HFF-Myc (cell line): ENCODE data around the gene AOC2.
"Not testable (repeated sequence)": the region's sequence is repeated elsewhere in the genome, so short reads cannot be mapped to it uniquely, and the experiment has no call there.

ENCODE experiments used
- DNase-seq: peaks from one replicate; pipeline ENCODE4 v3.0.0-alpha.2; 2011; ENCODE audit warnings: low read depth; ENCODE audit errors: extremely low read depth
- H3K4me3 ChIP-seq: replicated peaks from 2 replicates; pipeline ENCODE4 v1.5.1; 2011; ENCODE audit warnings: low read depth, mild to moderate bottlenecking, control low read depth, low read length
- TF ChIP-seq, protein P1 (sequence below): IDR thresholded peaks from 2 replicates; pipeline ENCODE4 v1.5.1; 2012; ENCODE audit warnings: mild to moderate bottlenecking, low read depth, low read length, control low read depth; ENCODE audit errors: missing control alignments

The AOC2 gene

DNA sequence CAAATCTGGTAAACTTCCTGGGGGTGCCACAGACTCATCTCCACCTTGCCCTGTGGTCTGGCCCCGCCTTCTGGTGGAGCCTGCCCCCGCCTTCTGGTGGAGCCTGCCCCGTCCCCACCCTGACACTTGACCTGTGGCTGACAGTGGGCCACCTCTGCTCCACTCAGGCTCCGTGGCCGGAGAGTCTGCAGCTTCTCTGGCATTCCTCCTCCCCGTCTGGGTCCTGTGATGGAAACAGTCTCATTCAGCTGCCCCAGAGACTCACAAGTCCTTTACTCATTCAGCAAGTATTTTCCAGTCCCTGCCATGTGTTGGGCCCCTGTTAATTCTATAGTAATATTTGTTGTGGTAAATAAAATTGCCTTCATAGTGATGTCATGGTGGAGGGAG is 35.2 kb downstream of the AOC2 start:
- no peak for DNase-seq
- H3K4me3 ChIP-seq, result no peak overlapping the region

DNA sequence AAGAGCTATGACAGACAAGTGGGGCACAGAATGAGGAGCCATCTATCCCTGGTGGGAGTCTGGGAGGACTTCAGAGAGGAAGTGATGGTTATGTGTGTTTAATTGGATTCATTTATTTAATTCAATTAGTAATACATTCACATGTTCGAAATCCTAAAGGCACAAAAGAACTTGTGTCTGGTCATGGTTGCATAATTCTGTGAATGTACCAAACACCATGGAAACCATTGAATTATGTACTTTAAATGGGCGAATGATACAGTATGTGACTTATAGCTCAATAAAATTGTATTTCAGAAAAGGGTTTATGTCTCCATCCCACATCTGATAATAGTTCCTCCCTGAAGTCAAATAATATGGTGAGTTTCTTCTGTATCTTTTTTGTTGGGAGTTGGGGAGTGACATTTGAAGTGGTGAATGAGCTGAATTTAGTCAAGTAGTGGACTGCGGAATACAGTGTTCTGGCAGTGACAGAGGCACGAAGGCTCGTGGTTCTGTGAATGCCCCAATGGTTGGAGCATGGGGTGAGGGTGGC is 36.5 kb downstream of the AOC2 start:
- DNase-seq, result no peak
- H3K4me3 ChIP-seq, result no peak overlapping the region

More for the DNA sequence above, 35.2 kb downstream of the AOC2 start:
- TF ChIP-seq, protein P1, sequence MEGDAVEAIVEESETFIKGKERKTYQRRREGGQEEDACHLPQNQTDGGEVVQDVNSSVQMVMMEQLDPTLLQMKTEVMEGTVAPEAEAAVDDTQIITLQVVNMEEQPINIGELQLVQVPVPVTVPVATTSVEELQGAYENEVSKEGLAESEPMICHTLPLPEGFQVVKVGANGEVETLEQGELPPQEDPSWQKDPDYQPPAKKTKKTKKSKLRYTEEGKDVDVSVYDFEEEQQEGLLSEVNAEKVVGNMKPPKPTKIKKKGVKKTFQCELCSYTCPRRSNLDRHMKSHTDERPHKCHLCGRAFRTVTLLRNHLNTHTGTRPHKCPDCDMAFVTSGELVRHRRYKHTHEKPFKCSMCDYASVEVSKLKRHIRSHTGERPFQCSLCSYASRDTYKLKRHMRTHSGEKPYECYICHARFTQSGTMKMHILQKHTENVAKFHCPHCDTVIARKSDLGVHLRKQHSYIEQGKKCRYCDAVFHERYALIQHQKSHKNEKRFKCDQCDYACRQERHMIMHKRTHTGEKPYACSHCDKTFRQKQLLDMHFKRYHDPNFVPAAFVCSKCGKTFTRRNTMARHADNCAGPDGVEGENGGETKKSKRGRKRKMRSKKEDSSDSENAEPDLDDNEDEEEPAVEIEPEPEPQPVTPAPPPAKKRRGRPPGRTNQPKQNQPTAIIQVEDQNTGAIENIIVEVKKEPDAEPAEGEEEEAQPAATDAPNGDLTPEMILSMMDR, result no peak

DNA sequence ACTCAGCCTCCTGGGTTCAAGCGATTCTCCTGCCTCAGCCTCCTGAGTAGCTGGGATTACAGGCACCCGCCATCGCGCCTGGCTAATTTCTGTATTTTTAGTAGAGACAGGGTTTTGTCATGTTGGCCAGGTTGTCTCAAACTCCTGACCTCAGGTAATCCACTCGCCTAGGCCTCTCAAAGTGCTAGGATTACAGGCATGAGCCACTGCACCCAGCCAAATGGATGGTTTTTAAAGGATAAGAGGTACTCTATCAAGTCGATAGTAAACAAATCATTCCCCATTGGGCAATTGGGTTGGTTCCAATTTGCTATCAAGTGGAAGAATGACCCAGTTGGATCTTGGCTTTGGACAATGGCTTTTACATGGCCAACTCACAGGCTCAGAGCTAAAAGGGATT is 37.3 kb downstream of the AOC2 start:
- H3K4me3 ChIP-seq, DNase-seq: not testable (repeated sequence)

More for the DNA sequence above, 36.5 kb downstream of the AOC2 start:
- TF ChIP-seq, protein P1, result no peak

DNA sequence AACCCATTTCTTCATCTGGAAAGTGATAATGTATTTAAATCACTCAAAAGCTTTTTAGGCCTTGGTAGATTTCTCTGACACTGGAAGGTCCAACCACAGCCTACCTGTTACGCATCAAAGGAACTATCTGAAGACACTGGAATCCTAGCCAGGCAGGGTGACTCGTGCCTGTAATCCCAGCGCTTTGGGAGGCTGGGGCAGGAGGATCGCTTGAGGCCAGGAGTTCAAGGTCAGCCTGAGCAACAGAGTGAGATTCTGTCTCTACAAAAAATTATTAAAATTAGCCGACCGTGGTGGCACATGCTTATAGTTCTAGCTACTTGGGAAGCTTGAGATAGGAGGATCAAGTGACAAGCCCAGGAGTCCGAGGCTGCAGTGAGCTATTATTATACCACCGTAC is 37.8 kb downstream of the AOC2 start:
- TF ChIP-seq, protein P1, result no peak
- no peak overlapping the region for H3K4me3 ChIP-seq
- no peak for DNase-seq

DNA sequence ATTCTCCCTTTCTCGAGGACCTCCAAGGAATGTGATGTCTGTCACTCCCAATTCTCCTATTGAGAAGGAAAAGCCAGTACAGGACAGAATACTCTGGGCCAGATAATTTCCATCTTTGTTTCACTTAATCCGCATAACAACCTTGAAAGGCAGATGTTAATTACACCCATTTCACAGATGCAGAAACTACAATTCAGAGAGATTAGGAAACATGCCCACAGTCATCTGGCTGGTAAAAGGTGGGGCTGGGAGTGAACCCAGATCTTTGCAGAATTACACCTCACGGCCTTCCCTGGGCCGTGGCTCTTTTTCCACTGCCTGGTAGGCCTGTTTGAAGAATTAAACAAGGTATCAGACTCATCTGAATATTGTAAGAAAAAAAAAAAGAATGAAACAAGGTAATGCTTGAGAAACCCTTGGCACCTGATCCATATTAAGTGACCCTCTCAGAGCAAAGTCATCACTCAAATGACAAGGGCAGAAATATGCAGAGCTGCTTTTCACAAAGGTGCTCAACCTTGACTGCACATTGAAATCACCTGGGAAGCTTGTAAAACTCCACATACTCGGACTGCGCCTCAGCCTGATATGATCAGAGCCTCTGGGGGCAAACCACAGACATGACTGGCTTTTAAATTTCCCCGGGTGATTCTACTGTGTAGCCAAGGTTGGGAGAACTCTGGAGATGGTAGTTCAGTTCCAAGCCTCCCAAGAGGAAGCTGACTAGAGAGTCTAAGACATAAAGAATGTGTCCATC is 39.6 kb downstream of the AOC2 start:
- DNase-seq, result no peak
- H3K4me3 ChIP-seq, result no peak overlapping the region
- TF ChIP-seq, protein P1, result no peak

DNA sequence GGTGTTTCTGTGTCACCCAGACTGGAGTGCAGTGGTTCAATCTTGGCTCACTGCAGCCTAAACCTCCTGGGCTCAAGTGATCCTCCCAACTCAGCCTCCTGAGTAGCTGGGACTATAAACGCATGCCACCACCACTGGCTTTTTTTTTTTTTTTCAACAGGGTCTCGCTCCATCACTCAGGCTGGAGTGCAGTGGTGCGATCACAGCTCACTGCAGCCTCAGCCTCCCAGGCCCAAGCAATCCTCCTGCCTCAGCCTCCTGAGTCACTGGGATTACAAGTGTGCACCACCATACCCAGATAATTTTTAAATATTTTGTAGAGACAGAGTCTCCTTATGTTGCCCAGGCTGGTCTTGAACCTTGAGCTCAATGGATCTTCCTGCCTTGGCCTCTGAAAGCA is 41.4 kb downstream of the AOC2 start:
- not testable (repeated sequence) for H3K4me3 ChIP-seq, DNase-seq

DNA sequence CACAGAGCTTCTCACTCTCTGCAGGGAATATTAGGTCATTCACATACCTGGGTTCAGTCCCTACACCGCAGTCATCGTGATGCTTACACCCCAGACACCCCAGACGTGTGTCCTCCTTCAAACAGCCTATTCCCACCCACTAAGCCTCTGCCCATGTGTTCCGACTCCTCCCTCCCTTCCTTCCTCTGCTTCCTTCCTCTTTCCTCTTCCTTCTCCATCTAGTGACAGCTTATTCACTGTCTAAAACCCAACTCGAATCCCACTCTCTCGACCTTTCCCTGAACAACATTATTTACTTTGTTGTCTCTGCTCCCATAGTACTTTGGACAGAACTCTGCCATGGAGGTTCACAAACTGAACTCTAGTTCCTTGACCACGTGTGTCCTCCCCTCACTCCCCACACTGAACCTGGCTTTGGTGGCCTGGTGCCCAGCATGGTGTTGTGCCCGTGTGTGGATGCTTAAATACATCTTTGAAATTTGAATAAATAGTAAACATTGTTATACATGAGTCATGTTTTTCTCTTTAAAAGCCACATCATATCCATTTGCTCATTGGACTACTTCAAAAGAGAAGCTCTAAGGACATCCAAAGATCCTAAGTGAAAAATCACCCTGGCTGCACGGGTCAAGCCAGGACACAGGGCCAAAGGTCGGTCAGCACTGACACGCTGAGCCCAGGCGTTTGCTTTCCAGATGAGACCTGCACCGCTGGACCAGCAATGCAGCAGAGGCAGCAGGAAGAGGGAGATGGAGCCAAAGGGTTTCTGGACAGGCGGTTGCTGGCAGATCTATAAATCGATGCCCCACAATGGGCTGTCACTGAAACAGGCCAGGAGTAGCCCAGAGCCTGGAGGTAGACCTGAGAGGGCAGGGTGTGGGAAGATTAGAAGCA is 42.1 kb downstream of the AOC2 start:
- no peak for DNase-seq
- no peak overlapping the region for H3K4me3 ChIP-seq
- TF ChIP-seq, protein P1, result no peak
